GM18867 (cell line): ENCODE results near the gene CLNK.
A peak's percentile ranks its signal among the peaks of the same experiment; 100 is the strongest.
"Not testable (repeated sequence)": the region's sequence is repeated elsewhere in the genome, so short reads cannot be mapped to it uniquely, and the experiment has no call there.

Source experiments
- ATAC-seq: cut with Tn5 transposase; IDR thresholded peaks from one replicate; pipeline ENCODE4 v1.9.1; 2021; ENCODE audit warnings: mild to moderate bottlenecking, moderate library complexity; ENCODE audit not compliant: unreplicated experiment

Gene CLNK

DNA sequence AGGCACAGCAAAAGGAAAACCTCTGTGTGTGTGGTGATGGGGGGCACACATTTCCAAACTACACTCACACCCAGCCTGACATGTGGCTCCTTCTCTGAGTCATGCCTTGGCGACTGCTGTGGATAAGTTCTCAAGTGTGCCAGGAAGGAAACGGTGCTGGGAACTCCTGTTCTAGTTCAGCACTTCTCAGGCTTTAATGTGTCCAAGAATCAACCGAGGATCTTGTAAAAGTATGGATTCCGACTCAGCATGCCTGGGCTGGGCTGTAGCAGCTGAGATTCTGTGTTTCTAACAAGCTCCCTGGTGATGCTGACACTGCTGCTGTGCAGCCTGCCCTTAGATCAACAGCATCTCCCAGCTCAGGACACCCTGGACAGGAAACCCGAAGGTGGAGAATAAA is 20.2 kb downstream of the CLNK start:
- ATAC-seq: no peak

DNA sequence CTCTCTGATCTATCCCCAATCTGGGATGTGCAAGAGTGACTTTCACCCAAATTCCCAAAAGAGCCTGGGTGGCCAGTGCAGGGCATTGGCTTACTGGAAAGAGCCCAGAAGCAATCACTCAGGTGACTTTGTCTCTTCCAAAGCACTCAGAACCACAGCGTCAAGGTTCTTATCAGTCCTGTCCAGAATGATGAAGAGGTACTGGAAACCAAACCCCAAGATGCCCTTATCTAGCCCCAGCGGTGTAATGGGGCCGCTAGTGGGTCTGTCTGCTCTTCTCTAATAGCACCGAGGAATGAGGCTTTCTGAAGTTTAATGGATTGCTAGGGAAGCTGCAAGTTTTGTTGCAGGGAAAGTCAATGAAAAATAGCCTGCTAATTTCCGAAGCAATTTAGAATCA is 21.6 kb downstream of the CLNK start:
- no peak for ATAC-seq

DNA sequence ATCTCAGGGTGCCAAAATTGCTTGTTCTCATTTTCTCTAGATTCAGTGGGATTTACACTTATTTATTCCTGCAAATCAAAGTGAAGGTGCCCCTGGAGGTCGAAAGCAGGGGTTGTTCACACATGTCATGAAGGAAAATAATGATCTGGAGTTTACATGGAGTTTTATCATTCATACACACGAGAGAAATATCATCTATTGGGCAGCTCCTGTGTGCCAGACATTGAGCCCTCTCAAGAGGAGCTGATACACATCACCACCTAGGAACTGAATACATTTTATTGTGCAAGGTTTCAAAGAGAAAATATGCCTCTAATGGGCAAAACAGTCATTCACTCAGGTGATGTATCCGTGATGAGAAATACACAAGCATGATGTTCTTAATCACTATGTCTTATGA is 23.5 kb downstream of the CLNK start:
- no peak for ATAC-seq

DNA sequence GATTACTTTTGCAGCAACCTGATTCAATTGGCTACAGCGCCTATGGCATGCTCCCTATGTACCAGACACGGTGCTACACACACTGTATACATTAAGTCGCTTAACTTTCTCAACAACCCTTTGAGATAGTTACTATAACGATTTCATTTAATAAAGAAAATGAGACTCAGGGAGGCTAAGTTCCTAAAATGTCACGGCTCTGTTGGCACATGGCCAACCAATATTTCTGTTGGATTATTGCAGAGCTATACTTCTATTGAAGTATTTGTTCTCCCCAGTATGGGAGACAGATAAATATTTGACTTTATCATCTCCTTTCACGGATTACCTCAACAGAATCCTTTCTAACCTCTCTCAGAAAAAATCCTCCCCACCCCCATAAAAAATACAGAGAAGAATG is 25.3 kb downstream of the CLNK start:
- no peak for ATAC-seq

DNA sequence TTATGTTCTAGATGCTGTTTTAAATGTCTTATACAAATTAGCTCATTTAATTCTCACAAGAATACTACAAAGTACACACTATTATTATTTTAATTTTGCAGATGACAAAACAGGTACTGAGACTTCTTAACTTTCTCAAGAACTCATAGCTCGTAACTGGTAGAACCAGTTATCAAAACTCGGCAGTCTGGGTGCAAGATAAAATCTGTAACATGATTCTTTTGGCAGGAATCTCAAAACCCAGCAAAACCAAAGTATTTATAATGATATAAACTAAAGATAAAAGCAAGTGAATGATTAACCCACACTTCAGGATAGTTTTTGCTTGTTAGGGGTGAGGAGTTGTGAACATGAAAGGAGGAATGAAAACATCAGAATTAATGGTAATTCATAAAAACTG is 27.6 kb downstream of the CLNK start:
- no peak for ATAC-seq

DNA sequence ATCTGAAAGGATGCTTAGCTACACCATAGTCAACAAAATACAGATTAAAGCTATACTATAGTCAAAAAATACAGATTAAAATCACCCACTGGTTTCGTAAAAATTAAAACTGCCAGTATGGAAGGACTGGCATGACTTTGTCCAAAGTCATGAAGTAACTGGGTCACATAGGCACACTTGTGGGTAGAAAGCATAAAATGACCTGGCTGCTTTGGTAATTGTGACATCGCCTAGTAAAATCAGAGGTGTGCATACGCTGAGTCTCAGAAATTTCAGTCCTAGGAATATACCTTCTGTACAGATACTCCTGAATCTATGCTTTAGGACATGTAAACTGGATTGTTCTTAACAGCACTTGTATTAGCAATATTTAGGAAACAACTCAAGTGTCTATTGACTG is 28.1 kb downstream of the CLNK start:
- ATAC-seq: no peak

DNA sequence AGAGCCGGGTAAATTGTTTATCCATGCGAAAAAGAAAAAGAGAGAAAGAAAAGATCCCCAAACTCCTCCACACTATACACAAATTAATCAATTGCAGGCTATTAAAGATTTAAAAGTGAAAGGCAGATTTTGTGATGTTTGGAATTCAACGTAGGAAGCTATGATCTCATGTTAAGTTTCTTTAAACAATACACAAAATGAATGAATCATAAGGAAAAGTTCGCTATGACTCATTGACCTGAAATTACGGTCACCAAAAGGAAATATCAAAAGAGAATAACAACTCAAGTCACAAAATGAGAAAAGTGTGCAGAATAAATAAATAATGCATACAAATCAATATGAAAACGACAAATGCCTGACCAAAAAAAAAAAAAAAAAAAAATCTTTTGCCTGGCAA is 28.6 kb downstream of the CLNK start:
- ATAC-seq: no peak

DNA sequence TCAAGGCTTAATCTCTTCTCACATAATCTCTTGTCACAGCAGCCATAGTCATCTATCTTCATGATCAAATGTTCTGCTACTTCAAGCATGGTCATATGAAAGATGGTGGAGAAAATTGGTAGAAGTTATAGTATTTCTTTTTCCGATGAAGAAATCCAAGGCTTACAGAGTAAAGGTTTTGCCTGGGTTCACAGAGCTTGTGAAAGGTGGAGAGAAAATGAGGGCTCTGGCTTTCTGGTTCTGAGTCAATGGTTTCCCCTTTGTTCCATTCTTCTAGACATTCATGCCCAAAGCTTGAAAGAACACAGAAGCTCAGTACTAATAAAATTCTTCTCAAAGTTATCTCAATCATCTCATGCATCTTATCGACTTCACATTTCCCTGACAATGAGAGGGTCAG is 36.1 kb downstream of the CLNK start:
- no peak for ATAC-seq

DNA sequence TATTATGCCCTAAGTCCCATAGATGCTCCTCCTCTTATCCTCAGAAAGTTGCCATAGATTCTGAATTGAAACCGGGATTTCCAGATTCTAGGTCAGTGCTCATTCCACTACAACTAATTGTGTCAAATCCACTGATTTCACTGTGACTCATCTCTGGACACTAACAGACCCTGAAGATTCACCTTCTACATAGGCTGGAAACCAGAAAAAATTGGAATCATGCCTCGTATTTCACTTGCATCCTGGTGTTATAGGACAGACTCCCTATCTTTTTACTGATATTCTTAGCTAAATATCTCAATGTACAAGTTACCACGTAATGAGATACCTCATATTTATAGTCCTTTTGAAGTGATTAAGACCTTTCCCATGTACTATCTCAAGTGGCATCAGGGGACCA is 36.7 kb downstream of the CLNK start:
- ATAC-seq: no peak

DNA sequence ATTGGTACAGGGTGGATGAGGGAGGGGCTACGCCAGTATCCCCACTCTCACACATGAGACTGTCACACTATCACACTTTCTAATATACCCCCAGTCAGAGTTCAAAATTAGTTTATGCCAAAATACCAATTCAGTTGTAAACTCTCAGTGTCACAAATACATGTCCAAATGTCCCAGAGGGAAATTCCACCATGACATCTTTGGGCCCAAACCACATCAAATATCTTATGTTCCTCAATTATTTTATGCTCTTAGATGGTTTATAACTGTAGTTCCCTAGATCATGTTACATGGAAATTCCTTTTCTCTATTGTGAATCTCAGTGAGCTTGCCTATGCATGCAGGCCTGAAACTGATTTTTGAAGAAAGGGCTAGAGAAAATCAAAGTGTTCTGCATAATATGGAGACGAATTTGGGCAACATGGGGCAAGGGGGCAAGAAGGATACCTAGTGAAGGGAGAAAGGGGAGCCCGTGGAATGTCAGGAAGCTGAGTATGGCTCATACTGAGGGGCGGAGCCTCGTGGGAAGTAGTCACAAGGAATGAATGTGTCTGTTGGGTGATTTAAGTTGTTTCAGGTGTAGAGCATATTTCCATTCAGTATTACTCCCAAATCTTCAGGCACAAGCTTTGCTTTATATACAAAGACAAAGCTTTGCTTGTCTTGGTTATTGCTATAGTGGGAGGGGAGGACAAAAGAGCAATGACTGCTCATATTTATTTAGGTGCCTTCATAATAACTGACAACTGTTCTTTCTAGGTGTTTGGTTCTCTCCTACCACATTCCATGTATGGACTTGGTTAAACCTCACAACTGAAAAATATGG is 40.8 kb downstream of the CLNK start:
- ATAC-seq: no peak

DNA sequence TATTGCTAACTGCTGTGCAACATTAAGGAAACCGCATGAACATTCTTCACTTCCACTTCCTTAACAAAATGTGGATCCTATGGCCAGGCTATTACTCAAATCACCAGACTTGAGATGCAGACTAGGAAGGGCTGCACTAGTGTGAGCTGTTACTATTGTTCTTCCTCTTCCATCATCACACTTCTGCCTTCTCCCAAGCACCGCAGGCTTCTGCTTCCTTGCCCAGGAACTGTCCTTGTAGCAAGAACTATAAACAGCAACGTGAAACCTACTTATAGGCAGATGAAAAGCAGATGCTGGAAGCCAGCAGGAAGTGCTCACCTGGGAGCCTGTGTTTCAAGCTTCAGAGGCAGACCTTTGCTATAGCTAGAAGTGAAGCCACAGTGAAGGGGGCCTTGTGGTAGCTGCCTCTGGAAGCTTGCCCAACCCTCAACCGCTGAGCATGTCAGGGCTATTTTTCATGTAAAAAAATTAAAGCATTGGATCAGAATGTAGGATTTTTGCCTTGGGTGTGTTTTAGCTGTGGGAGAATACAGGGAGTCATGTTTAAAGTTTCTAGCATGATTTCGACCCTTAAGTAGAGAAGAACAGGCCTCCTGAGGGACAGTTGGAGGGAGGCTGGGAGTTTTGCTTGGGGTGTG is 43.9 kb downstream of the CLNK start:
- no peak for ATAC-seq

DNA sequence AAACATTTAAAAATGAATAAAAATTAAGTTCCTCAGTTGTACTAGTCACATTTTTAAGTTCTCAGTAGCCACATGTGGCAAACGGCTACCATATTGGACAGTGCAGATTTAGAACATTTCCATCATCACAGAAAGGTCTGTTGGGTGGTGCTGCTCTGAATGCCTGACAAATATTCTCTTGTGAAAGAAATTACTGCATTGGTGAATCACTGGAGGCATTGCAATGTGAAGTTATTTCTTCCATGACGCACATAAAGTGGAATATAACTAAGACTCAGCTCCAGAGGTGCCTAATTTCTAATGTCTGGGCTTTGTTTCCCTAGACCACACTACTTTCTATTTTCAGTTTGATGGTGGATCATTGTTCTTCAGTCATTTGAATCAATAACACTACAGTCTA is 44.9 kb downstream of the CLNK start:
- no peak for ATAC-seq

DNA sequence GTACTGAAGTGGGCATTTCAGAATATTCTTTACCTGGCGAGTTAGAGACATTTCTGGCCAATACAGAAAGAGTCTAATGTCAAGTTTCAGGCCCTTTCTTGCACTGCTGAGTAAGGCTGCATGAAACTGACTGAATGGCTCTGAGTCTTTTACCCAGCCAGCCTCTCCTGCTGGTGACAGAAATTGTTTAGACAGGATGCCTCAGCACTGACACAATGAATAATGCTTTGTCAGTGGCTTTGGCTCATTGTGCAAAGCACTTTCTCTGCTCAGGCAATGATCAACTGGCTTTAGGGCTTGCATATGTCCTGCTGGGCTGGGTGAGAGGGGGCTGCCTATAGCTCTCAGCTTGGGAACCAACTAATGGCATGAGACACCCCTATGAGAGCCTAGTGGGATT is 45.5 kb downstream of the CLNK start:
- ATAC-seq: no peak

DNA sequence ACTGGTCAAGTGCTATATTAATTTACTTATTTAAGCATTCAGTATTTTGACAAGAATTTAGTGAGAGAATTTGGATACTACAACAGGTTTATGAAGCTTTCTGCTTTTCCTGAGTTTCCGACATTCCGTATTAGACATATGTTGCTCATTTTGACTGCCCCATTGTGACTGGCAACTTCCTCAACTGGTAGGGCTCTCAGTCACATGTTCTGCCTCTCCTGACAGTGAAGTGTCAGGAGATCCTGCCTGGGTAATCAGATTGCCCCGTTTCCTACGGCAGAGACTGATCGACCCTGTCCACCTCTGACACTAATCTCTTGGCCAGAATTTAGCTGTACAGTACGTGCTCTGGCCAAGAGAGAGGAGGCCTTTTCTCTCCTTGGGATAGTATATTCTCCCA is 49.5 kb downstream of the CLNK start:
- no peak for ATAC-seq

DNA sequence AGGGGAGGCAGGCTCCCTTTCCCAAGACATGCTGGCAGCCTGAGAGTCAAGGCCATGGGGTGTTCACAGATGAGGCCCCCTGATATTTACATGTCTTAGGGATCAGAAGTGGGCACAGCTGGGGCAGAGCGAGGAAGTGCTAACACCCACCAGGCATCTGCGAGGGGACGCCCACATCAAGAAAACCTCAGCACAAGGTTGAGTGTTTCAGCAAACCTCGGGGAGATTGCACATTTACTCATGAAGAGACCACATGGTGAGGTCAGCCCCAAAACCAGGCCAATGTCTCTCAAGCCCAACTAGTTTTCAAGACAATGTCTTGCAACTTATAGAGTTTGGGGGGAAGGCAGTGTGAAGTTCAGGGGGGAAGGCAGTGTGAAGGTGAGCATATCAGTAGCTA is 55.2 kb downstream of the CLNK start:
- ATAC-seq: no peak

DNA sequence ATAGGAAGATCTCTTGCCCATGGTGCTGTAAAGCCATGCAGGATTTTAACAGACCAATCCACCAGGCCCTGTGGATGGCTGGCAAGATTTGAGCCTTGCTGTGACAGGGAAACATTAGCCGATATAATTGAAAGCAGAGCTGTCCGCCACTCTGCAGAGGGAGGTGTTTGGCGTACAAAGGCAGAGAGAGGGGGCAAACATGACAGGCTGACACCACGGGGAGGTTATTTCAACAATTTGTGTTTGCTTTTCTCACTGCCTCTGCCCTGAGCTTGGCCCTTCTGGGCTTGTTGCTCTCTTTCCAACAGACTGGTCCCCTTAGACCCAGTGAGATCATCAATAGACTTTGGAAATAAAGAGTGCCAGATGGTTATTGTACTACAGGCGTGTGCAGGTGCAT is 59.4 kb downstream of the CLNK start:
- no peak for ATAC-seq

DNA sequence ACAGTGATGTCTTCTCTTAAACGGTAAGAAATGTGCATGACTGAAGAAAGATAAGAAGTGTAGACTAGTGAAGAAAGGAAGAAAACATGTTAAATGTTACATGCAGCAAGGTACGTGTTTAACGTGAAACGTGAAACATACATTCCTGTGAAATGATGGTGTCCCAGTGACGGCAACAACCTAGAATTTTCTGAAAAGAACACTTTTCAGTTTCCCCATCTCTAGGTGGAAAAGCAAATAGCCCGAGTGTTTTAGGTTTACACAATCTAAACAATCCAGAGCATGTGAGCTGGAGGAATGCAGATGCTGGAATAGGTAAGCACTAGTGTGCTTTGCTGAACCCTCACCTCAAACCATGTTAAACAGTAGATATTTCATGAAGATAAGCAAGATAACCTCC is 60.7 kb downstream of the CLNK start:
- ATAC-seq: no peak

DNA sequence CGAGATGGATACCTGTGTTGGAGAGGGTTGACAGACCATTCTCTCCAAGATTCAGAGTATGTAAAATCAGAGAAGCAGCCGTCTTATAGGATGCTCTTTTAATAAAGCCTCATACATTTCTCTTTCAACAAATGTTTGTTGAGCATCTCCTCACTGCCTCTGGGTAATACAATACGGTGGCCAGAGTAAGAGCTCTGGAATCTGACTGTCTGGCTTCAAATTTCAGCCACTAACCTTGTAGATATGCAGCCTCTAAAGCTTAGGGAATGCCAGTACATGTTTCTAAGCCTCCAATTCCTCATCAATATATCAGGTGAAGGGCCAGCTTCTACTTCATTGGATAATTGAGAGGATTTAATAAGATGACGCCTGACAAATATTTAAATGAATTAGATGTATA is 61.3 kb downstream of the CLNK start:
- ATAC-seq: no peak

DNA sequence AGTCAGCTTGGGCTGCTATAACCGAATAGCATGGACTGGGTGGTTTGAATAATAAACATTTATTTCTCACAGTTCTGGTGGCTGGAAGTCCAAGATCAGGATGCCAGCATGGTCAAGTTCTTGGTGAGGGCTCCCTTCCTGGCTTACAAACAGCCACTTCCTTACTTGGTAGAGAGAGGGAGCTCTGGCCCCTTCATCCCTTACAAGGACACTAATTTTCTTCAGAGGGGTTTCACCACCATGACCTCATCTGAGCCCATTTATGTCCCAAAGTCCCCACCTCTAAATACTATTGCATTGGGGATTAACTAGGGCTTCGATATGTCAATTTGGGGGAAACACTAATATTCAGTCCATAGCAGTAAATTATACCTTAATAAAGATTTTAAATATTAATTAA is 61.8 kb downstream of the CLNK start:
- ATAC-seq: peak; percentile 68

DNA sequence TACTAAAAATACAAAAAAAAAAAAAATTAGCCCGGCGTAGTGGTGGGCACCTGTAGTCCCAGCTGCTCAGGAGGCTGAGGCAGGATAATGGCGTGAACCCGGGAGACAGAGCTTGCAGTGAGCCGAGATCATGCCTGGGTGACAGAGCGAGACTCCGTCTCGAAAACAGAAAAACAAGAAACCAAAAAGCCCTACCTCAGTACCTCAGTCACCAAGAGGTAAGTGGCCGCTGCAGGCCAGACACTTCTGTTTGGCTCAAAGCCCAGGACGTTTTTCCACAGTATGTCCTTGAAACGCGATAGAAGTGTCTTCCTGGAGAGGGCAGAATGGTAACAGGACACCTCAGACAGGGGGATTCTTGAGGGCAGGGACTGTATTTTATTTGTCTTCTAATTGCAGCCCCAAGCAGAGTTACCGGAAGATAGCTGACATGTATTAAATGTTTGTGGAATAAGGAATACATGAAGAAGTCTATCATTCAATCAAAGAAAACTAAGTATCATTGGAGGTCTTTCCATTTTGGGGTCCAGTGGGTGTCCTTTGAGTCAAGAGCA is 63.6 kb downstream of the CLNK start:
- ATAC-seq: no peak

DNA sequence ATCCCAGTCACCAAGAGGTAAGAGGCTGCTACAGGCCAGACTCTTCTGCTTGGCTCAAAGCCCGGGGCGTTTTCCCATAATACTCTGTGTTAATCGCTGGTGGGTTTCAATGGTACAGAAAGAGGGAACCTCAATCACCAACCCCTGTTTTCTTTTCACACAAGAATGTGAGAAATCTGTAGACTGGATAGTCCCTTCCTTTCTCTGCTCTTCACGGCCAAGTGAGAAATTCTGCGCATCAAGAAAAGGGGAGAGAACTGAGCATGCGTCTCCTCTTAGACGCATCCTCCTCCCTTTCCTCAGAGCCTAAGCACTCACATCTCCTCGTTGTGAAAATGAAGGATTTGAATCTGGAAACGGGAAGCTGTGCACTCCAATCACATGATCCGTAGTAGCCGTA is 64.7 kb downstream of the CLNK start:
- no peak for ATAC-seq

DNA sequence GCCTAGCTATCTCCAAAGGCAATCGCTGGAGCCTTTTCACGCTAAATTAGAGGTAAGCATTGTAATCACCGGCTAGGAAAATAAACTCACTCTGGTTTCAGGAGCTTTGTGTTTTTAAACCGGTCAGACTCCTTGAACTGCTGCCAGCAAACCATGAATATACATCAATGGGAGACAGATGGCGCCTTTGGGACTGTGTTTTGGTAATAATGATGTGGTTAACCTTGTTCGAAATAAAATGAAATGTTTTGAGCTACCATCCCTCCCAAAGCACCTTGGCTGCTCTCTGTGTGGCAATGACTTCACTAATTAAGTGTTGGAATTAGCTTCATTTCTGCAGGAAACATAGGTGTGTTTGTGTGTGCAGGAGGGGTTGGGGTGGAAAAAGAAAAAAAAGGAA is 65.3 kb downstream of the CLNK start:
- ATAC-seq: no peak

DNA sequence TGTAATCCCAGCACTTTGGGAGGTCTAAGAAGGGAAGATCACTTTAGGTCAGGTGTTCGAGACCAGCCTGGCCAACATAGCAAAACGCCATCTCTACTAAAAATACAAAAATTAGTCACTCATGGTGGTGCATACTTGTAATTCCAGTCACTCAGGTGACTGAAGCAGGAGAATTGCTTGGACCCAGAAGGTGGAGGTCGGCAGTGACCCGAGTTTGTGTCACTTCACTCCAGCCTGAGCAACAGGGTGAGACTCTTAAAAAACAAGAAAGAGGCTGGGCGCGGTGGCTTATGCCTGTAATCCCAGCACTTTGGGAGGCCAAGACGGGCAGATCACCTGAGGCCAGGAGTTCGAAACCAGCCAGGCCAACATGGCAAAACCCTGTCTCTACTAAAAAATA is 69.6 kb downstream of the CLNK start:
- not testable (repeated sequence) for ATAC-seq
